GM21381 (cell line): ENCODE results near the gene AP5M1.
"Not testable (repeated sequence)": the region's sequence is repeated elsewhere in the genome, so short reads cannot be mapped to it uniquely, and the experiment has no call there.

Experiments
- ATAC-seq: cut with Tn5 transposase; IDR thresholded peaks from one replicate; pipeline ENCODE4 v1.9.1; 2021; ENCODE audit warnings: mild to moderate bottlenecking, moderate library complexity; ENCODE audit not compliant: unreplicated experiment

The AP5M1 gene

DNA sequence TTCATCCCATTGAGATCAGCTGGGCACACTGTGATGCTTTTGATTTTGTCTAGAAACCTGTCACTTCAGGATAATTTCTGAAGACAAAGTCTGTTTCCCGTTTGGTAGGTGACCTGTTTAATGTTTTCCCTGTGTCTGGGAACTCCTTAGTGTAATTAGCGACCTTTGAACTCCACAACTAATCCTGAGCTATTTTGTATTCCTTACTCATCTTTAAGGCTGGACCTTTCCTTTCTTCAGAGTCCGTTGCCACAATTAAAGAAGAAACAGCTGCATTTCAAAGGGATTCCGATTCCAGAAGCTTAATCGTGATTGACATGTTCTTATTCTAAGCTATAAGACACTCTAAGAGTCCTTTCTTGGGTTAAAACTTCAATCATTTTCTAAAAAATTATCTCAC, 22.0 kb downstream of the AP5M1 start:
- ATAC-seq: no peak

DNA sequence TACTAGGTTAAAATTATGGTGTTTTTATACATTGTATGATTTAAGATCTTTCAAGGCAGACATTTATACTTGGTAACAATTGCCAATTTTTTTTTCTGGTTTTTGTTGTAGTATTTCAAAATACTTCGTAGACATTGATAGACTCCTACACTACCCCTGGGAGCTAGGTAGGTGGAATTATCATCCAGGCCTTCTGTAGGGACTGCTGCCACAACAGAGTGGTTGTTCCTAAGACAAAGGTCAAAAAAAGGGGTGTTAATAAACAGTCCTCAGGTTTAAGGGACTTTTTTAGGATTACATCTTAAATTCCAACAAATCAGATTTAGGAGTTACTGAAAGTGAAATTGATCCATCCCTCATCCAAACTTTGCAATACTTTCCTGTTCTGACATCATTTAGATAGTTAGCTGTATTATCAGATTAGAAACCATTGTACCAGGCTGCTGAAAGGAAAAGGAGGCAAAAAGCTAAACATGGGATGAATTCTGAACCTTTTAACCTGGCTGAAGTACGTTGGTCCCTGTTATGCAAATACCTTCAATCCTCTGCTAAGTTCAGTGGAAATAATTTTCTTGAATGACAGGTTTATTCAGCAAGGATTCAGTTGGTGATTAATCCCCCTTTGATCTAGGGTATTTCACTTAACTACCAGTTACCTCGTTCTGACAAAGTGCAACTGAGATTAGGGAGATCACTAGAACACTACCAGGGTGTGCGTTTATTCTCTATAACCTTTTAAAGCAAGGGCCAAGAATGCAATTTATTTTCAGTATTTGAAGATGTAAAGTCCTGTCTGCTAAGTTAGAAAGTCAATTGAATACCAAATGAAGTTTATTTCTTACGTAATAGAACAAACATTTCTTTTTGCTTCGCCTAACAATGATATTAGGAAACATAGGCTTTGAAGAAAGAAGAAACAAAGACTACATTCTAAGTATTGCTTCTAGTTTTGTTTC, 23.2 kb downstream of the AP5M1 start:
- ATAC-seq: no peak

DNA sequence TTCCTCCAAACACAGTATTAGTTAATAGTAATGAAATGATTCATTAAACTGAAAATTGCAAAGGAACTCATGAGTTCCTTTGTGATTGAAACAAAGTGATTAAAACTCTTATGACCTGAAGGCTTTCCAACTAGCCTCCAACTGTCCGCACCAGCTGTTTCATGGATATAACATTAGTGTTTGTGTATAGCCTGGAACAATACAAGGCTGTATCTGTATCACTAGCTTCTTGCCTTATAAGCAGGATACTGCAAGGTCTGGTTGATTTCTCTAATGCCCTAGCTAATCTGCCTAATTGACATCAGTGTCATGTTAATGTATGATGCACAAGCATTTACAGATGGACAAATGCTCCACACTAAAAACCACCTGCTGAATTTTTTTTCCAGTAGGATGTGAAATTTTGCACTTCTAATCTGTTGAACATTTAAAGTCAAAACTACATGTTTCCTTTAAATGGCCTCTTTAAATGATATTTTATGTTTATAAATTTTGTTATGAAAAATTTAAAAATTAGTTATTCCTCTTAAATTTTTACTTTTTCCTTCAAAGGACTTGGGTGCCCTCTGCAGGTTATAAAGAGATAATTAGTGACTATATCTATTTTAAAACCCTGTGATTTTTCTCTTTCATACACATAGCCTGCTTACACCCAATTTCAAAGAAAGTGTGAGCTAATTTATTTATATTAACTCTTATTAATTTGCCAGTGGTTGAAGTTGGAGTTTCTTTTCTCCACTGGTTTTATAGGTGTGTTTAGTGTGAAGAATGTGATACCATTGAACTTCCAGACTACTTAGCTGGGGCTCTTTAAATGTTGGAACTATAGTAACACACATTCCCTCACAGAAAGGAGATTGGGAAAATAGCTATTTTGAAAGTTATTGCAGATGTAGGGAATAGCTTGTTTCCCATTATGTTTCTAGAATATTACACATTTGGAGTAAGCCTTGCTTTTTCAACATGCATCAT, 25.4 kb downstream of the AP5M1 start:
- ATAC-seq: no peak

DNA sequence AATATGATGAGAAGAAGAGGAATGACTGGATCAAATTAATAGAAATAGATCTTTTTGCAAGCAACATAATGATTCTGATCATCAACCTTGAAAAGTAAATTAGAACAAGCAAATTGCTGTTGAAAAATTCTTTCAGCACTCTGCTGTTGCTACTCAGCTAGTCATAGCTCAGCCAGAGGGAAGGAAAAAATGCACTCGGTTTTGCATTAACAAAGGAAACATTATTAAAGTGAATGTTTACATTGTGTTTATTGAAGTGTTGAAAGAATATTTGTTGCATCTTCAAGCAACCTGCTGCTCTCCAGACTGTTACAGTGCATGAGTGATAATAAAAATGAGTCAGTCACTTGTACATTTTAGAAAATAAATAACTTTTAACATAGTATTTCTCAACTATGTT, 26.5 kb downstream of the AP5M1 start:
- ATAC-seq: no peak

DNA sequence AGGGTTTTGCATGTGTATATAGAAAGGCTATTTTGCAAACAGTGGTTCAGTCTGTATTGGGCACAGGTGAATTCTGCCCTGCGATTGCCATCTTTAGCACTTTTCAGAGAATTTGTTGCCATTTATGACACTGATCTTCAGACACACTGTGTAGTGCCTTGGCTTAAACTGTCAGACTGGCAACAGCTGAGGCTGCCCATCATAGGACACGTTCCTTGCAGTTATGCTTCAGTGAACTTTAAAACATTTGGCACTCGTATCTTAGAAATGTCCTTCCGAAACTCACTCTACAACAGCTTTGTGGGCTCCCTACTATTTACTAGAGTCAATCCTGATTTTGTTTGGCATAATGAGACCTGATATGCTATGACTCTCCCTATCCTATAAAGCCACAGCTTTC, 29.1 kb downstream of the AP5M1 start:
- ATAC-seq: no peak

DNA sequence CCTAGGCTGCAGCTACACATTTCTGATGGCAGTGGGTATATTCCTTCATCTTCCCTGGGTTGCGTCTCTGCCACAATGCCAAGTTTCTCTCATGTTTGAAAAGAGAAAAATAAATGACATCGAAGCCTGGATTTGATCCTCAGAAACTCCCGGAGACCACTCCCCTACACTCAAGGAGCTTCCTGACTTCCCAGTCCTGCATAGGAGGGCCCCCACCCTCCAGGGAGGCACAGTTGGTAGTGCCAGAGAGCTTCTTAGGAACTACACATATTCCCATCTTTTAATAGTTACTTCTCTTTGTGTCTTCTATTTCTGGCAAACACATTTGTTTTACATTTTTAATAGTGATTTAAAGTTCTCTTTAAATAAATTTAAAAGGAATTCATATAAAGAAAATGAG, 30.7 kb downstream of the AP5M1 start:
- ATAC-seq: no peak

DNA sequence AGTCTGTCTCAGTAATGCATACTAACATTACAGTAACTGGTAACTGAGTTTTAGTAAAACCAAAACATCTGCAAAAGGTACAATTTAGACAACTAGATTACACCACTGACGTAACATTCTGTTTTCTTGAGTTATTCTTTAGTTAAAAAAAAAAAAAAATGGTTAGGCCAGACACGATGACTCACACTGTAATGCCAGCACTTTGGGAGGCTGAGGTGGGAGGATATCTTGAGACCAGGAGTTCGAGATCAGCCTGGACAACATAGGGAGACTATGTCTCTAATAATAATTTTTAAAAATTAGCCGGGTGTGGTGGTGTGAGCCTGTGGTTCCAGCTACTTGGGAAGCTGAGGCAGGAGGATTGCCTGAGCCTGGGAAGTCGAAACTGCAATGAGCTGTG, 34.1 kb downstream of the AP5M1 start:
- no peak for ATAC-seq

DNA sequence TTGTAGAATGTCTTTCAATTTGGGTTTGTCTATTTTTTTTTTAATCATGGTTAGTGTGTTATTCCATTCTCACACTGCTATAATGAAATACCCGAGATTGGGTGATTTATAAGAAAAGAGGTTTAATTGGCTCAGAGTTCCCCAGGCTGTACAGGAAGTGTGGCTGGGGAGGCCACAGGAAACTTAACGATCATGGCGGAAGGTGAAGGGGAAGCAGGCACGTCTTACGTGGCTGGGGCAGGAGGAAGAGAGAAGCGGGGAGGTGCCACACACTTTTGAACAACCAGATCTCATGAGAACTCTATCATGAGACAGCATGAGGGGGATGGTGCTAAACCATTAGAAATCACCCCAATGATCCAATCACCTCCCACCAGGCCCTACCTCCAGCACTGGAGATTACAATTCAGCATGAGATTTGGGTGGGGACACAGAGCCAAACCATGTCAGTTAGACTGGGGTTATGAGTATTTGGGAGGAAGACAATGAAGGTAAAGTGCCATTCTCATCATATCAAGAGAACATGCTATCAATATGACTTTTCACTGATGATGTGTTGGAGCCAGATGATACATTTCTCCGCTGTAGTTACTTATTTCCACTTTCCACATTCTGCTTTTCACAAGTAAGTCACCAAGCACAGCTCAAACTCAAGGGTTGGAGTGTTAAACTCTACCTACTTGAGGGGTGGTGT, 45.8 kb downstream of the AP5M1 start:
- ATAC-seq: no peak

DNA sequence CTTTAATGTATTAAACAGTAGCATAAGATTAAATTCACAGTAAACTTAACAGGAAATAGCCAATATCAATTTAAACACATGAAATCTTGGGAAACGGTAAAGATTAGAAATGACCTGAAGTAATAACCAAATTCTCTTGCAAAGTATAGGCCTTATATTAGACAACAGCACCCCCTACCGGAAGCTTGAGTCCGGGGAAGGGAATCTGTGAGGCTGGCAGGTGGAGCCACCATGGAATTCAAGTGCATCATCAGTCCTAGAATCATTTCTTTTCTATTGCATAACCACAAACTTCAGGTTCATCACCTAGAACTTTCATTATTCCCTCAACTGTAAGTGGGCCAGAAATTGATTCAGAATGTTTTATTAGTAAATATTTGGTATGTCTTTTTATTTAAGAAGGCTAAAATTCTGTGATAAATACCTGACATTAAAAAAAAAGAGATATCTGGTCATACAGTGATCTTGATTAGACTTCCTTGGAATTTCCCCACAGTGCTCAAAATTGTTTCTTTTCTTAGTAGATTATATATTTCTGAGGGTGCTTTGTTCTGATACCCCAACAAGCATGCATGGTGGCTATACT, 48.6 kb downstream of the AP5M1 start:
- ATAC-seq: no peak

DNA sequence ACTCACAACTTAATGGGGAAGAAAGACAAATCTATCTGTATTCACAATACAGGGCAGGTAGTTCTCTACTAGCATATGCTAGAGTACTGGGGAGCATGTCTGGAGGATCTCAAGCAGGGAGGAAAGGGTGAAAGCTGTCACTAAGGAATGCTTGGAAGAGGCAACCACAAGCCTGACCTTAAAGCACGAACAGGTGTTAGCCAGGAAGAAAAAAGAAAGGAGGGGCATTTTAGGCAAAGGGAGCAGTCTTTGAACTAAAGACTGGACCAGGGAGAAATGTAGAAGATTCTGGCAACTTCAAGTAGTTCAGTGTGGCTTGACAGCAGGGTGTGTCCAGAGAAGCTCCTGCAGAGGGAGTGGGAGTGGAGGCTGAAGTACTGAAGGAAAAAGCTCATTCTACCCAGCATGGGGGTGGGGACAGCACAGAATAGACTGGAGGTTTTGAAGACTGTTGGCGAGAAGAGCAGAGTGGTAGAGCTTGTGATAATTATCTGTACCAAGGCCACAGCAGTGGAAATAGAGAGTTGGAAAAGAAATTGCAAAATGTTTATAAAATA, 50.9 kb downstream of the AP5M1 start:
- ATAC-seq: no peak

DNA sequence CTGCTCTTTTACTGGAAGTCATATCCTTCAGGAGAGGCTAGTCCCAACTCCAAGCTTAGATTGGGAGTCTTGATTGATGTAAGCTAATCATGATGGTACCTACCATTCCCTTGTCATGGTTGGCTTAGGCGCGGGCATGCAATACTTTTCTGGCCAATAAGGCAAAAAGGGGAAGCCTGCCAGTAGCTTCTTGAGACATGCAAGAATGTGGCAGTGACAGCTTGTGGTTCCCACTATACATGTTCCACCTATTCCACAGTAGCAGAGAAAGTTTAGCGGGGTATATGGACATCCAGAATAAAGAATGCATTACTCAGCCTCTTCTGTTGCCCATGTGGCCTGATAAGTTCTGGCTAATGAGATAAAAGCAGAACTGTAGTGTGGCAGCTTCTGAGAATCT, 55.0 kb downstream of the AP5M1 start:
- no peak for ATAC-seq

DNA sequence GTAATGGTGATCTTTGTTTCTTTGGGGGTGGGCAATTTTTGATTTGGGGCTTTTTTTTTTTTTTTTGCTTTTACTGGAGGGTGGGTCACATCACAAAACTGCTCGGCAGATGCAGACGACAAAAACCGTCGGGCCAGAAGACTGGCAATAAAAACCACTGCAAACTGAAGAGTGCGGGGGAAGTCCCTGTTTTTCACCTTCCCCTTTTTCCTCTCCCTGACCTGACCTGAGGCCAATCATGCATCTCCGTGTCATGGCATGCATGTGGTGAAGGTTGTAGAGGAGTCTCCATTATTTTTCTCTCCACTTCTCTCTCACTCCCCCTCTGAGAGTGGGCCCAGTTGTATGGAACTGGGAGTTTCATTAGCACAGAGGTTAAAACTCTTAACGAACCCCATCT, 57.5 kb downstream of the AP5M1 start:
- ATAC-seq: peak; percentile 79

DNA sequence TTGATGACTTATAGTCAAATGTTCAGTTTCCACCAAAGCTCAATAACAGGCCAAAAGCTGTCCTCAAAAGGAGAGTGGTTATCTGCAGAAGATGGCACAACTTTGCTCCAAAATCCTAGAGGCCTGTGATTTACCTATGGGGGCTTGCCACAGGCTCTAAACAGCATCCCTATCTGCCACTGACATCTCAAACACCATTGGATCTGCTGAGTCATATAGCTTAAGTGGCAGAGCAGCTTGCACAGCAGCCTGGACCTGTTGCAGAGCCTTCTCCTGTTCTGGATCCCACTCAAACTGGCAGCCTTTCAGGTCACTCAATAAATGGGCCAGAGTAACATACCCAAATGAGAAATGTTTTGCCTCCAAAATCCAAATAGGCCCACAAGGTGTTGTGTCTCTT, 61.1 kb downstream of the AP5M1 start:
- no peak for ATAC-seq

DNA sequence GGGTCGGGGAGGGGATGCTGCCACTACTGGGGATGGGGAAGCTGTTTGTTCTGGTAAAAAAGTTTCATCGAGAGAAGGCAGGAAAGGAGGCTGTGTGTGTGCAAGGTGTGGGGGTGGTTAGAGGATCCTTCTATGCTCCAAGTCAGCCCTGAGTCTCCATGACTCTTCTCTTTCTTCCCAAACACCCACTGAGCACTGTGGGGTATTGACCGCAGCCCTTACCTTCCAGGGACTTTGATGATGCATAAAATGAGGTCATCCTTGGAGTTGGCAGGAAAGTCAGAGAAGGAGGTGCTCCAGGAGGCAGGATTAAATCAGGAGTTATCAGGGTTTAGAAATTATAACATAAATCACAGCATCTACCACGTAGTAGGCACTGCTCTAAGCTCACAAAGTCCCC, 63.7 kb downstream of the AP5M1 start:
- ATAC-seq: not testable (repeated sequence)

DNA sequence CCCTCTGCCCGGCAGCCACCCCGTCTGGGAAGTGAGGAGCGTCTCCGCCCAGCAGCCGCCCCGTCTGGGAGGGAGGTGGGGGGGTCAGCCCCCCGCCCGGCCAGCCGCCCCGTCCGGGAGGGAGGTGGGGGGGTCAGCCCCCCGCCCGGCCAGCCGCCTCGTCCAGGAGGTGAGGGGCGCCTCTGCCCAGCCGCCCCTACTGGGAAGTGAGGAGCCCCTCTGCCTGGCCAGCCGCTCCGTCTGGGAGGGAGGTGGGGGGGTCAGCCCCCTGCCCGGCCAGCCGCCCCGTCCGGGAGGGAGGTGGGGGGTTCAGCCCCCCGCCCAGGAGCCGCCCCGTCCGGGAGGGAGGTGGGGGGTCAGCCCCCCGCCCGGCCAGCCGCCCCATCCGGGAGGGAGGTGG, 65.0 kb downstream of the AP5M1 start:
- ATAC-seq: not testable (repeated sequence)

DNA sequence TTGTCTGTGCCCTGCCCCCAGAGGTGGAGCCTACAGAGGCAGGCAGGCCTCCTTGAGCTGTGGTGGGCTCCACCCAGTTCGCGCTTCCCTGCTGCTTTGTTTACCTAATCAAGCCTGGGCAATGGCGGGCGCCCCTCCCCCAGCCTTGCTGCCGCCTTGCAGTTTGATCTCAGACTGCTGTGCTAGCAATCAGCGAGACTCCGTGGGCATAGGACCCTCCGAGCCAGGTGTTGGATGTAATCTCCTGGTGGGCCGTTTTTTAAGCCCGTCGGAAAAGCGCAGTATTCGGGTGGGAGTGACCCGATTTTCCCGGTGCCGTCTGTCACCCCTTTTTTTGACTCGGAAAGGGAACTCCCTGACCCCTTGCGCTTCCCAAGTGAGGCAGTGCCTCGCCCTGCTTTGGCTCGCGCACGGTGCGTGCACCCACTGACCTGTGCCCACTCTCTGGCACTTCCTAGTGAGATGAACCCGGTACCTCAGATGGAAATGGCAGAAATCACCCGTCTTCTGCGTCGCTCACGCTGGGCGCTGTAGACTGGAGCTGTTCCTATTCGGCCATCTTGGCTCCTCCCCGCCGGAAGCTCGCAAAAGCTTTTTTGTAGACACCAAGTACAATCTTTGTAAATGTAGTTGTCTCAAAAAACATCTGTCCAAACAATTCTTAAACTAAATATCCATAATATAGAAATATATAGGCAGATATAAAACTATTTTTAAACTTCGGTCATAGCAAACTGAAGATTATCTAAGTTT, 75.0 kb downstream of the AP5M1 start:
- not testable (repeated sequence) for ATAC-seq

DNA sequence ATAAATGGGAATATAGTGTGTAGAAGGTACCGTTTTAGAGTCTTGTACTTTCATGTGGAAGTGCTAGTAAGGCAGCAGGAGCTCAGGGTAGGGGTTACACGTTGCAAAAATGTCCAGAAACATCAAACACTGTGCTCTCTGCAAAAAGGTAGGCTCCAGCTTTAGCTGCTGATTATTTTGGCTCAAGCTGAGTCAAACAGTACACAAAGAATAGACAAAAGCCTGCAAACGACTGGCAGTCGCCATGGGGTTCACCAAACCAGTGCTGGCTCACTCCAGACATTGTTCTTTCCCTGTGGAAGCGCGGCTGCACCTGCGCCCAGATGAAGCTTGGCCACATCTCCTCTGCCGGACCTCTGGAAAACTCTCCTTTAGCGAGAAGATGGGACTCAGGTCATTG, 76.3 kb downstream of the AP5M1 start:
- ATAC-seq: no peak

DNA sequence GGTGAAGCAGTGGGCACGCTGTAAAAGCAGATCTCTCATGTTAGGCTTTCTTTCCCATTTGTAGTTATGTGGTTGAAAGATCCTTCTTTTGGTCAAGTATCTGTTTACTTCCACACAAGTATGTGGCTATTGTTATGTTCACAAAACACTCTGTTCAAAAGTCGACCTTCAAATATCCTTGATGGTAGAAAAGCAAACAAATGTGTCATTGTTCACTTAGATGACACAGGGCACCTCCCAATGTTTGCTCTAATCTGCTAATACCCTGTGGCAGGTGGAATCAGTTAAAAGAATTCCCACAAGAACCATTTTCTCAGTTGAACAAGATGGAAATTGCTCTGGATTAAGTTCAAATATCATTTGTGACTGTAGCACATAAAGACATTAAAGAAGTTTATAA, 78.0 kb downstream of the AP5M1 start:
- no peak for ATAC-seq
